Retina (tissue), 1 donor: ENCODE results near the gene DUSP18.
"Not testable (repeated sequence)": the region's sequence is repeated elsewhere in the genome, so short reads cannot be mapped to it uniquely, and the experiment has no call there.

Source experiments
- DNase-seq: peaks from one replicate; pipeline ENCODE4 v3.0.0-alpha.2; 2016

The DUSP18 gene

DNA sequence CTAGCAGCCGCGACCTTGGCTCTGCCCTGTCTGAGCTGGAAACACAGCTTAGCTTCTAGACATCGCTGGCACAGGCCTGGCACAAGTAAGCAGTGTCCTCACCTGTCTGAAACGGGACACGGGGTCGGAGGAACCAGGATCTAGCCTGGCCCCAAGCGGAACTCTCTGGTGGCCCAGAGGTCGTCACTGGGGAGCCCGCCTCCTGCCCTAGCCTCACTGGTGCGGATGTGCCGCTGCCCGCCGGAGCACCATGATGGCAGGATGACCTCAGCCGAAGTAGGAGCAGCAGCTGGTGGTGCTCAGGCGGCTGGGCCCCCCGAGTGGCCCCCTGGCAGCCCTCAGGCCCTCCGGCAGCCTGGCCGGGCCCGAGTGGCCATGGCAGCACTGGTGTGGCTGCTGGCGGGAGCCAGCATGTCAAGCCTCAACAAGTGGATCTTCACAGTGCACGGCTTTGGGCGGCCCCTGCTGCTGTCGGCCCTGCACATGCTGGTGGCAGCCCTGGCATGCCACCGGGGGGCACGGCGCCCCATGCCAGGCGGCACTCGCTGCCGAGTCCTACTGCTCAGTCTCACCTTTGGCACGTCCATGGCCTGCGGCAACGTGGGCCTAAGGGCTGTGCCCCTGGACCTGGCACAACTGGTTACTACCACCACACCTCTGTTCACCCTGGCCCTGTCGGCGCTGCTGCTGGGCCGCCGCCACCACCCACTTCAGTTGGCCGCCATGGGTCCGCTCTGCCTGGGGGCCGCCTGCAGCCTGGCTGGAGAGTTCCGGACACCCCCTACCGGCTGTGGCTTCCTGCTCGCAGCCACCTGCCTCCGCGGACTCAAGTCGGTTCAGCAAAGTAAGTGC lies 31.2 kb downstream of the DUSP18 start:
- DNase-seq, result peak; percentile 53

GRCh38 chr22:30635273-30636225 lies 32.1 kb downstream of the DUSP18 start, which contains the start of gene SLC35E4:
SLC35E4 (plus strand) TSS chr22:30635781; CDS start chr22:30636451, 670 bp downstream.
- DNase-seq, result peak; percentile 86

GRCh38 chr22:30634471-30635233 lies 33.0 kb downstream of the DUSP18 start:
- peak; percentile 93 for DNase-seq

DNA sequence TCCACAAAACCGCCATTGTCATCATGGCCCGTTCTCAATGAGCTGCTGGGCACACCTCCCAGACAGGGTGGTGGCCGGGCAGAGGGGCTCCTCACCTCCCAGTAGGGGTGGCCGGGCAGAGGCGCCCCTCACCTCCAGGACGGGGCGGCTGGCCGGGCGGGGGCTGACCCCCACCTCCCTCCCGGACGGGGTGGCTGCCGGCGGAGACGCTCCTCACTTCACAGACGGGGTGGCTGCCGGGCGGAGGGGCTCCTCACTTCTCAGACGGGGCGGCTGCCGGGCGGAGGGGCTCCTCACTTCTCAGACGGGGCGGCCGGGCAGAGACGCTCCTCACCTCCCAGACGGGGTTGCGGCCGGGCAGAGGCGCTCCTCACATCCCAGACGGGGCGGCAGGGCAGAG lies 36.2 kb downstream of the DUSP18 start:
- not testable (repeated sequence) for DNase-seq

DNA sequence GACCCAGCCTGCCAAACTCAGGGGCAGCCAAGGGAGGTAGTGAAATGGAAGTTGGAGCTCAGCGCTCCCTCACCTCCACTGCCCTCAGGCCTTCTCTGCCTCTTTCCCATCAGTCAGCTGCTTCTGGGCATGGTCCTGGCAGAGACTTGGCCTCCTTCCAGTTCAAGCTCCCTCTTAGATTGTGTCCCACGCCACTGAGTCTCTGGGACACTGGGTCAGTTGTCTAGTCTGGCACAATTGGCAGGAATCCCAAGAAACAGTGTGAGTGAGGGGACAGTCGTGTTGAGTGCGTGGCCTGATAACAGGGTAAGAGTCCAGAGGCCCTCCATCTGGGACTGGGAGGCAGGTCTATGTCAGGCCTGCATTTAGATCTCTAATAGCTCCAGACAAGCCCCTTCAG lies 39.2 kb downstream of the DUSP18 start:
- DNase-seq, result no peak

DNA sequence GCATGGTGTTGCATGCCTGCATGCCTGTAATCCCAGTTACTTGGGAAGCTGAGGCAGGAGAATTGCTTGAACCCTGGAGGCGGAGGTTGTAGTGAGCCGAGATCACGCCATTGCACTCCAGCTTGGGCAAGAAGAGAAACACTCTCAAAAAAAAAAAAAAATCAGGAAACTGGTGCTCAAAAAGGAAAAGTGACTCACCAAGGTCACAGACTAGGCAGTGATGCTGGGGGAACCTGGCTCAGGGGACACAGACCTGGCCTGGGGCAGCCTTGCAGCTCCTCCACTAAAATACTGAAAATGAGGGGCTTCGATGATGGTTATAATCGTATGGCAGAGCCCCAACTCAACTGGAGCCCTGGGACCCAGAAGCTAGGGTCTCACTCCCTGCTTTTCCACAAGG lies 40.2 kb downstream of the DUSP18 start:
- no peak for DNase-seq

DNA sequence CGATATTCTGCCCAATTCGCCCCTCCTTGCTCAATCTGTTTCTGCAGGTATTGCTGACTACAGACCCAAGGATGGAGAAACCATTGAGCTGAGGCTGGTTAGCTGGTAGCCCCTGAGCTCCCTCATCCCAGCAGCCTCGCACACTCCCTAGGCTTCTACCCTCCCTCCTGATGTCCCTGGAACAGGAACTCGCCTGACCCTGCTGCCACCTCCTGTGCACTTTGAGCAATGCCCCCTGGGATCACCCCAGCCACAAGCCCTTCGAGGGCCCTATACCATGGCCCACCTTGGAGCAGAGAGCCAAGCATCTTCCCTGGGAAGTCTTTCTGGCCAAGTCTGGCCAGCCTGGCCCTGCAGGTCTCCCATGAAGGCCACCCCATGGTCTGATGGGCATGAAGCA lies 41.3 kb downstream of the DUSP18 start:
- no peak for DNase-seq

DNA sequence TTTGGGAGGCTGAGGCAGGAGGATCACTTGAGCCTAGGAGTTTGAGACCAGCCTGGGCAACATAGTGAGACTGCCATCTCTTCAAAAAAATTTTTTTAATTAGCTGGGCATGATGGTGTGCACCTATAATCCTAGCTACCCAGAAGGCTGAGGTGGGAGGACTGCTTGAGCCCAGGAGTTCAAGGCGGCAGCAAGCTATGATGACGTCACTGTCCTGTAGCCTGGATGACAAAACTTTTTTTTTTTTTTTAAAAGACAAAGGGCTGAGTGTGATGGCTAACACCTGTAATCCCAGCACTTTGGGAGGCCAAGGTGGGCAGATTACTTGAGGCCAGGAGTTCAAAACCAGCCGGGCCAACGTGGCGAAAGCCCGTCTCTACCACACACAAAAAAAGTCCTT lies 47.8 kb downstream of the DUSP18 start:
- DNase-seq, result not testable (repeated sequence)

DNA sequence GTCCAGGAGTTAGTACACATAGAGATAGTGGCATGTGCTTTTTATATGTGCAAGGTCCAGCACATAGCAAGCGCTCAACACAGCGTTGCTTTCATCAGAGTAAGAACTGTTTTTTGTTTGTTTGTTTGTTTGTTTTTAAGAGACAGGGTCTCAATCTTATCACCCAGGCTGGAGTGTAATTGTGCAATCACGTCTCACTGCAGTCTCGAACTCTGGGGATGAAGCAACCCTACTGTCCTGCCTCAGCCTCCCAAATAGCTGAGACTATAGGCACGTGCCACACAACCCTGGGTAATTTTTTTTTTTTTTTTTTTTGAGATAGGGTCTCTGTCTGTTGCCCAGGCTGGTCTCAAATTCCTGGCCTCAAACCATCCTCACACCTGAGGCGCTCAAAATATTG lies 49.9 kb downstream of the DUSP18 start:
- DNase-seq, result no peak

GRCh38 chr22:30615543-30615954 lies 52.1 kb downstream of the DUSP18 start:
- DNase-seq, result no peak

- DNase-seq, result no peak
These were observed 52.8 kb downstream of the DUSP18 start for GRCh38 chr22:30614879-30615278.

GRCh38 chr22:30614268-30614667 lies 53.4 kb downstream of the DUSP18 start:
- DNase-seq, result no peak

DNA sequence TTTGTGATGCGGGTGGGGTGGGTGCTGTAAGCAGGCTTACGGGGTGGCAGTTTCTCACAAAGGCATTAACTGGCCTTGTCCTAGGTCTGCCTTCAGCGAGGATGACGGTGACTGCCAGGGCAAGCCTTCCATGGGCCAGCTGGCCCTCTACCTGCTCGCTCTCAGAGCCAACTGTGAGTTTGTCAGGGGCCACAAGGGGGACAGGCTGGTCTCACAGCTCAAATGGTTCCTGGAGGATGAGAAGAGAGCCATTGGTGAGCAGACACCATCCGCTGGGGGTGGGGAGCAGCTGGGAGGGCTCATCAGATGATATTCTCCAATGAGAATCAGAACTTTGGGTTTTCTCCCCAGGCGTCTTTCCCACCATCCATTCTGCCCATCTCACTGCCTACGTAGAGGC lies 54.9 kb downstream of the DUSP18 start:
- DNase-seq, result no peak
